Neural cell (in vitro differentiated cells): Measurements from ENCODE around the gene IP6K1. TPM values are rescaled to one million over a fixed set of nuclear protein-coding genes. Genes with fewer than 3 reads are reported as not detected.

Source experiments
- H2AFZ ChIP-seq: fragments of 200-600, 300-800 bp; sonication (generic), shearing (Covaris generic); 2 replicates; pipeline ENCODE4 v1.6.0; 2014; ENCODE audit warnings: low read depth, mild to moderate bottlenecking, antibody characterized with exemption, low read length, moderate library complexity
- H3F3A ChIP-seq: fragments of 200-600 bp; shearing (Covaris generic); 2 replicates; pipeline ENCODE4 v1.6.1; 2016; ENCODE audit warnings: mild to moderate bottlenecking, moderate library complexity, mixed read lengths, antibody characterized with exemption, low read length; ENCODE audit not compliant: insufficient read depth, poor library complexity, severe bottlenecking
- H3K27ac ChIP-seq: fragments of 200-600, 300-800 bp; sonication (generic), shearing (Covaris generic); 2 replicates; pipeline ENCODE4 v1.5.1; 2014; ENCODE audit warnings: mild to moderate bottlenecking, low read length, moderate library complexity
- H3K27me3 ChIP-seq: fragments of 300-800, 200-600 bp; sonication (generic), shearing (Covaris generic); 2 replicates; pipeline ENCODE4 v1.6.0; 2014; ENCODE audit warnings: mild to moderate bottlenecking, low read depth, low read length, moderate library complexity; ENCODE audit not compliant: insufficient read depth
- H3K36me3 ChIP-seq: fragments of 300-800, 200-600 bp; sonication (generic), shearing (Covaris generic); 2 replicates; pipeline ENCODE4 v1.5.1; 2014; ENCODE audit warnings: mild to moderate bottlenecking, antibody characterized with exemption, low read length, moderate library complexity; ENCODE audit not compliant: insufficient read depth
- H3K4me2 ChIP-seq: fragments of 300-800, 200-600 bp; sonication (generic), shearing (Covaris generic); 2 replicates; pipeline ENCODE4 v1.6.0; 2014; ENCODE audit warnings: mild to moderate bottlenecking, low read length
- H3K4me3 ChIP-seq: fragments of 300-800, 200-600 bp; sonication (generic), shearing (Covaris generic); 2 replicates; pipeline ENCODE4 v1.5.1; 2014; ENCODE audit warnings: mild to moderate bottlenecking, low read length, moderate library complexity
- H3K79me2 ChIP-seq: fragments of 200-600 bp; shearing (Covaris generic); replicated peaks from 2 replicates; pipeline ENCODE4 v1.6.0; 2014; ENCODE audit warnings: mild to moderate bottlenecking, low read length, moderate library complexity; ENCODE audit not compliant: insufficient read depth
- H3K9ac ChIP-seq: fragments of 300-800, 200-600 bp; sonication (generic), shearing (Covaris generic); 2 replicates; pipeline ENCODE4 v1.6.1; 2016; ENCODE audit warnings: mild to moderate bottlenecking, low read length, mixed read lengths
- H3K9me2 ChIP-seq: fragments of 200-600 bp; shearing (Covaris generic); 2 replicates; pipeline ENCODE4 v1.6.1; 2016; ENCODE audit warnings: mild to moderate bottlenecking, low read length, mixed read lengths; ENCODE audit not compliant: insufficient read depth
- H3K9me3 ChIP-seq: fragments of 200-600, 300-800 bp; sonication (generic), shearing (Covaris generic); 2 replicates; pipeline ENCODE4 v1.6.1; 2016; ENCODE audit warnings: mild to moderate bottlenecking, mixed run types, low read length, moderate library complexity, mixed read lengths
- H4K20me1 ChIP-seq: fragments of 200-600 bp; shearing (Covaris generic); 2 replicates; pipeline ENCODE4 v1.6.1; 2016; ENCODE audit warnings: mild to moderate bottlenecking, mixed run types; ENCODE audit not compliant: insufficient read depth
- CTCF ChIP-seq: fragments of 450-650 bp; IDR thresholded peaks from 2 replicates; pipeline ENCODE4 v1.5.1; 2014; ENCODE audit warnings: antibody characterized with exemption, mild to moderate bottlenecking, moderate library complexity; ENCODE audit not compliant: poor library complexity, severe bottlenecking
- EP300 ChIP-seq: fragments of 450-650 bp; conservative IDR thresholded peaks from 2 replicates; pipeline ENCODE4 v1.6.1; 2014; ENCODE audit warnings: antibody characterized with exemption, mild to moderate bottlenecking, moderate library complexity; ENCODE audit not compliant: poor library complexity, severe bottlenecking
- EZH2 ChIP-seq: fragments of 200-600, 300-800 bp; shearing (Covaris generic), sonication (generic); IDR thresholded peaks from 2 replicates; pipeline ENCODE4 v1.6.1; 2014; ENCODE audit warnings: antibody characterized with exemption, low read length, borderline replicate concordance, mild to moderate bottlenecking; ENCODE audit not compliant: insufficient read depth, poor library complexity, severe bottlenecking
- MXI1 ChIP-seq: fragments of 450-650 bp; conservative IDR thresholded peaks from 2 replicates; pipeline ENCODE4 v1.6.1; 2014; ENCODE audit warnings: antibody characterized with exemption, mild to moderate bottlenecking; ENCODE audit not compliant: poor library complexity, severe bottlenecking
- POLR2AphosphoS5 ChIP-seq: IDR thresholded peaks from 2 replicates; pipeline ENCODE4 v1.6.1; 2012
- RAD21 ChIP-seq: fragments of 450-650 bp; conservative IDR thresholded peaks from 2 replicates; pipeline ENCODE4 v1.6.1; 2014; ENCODE audit warnings: antibody characterized with exemption, mild to moderate bottlenecking, moderate library complexity
- SMC3 ChIP-seq: fragments of 450-650 bp; conservative IDR thresholded peaks from 2 replicates; pipeline ENCODE4 v1.6.1; 2014; ENCODE audit warnings: antibody characterized with exemption, mild to moderate bottlenecking, moderate library complexity; ENCODE audit not compliant: poor library complexity
- TAF1 ChIP-seq: IDR thresholded peaks from 2 replicates; pipeline ENCODE4 v1.6.1; 2012; ENCODE audit warnings: low read depth
- polyA plus RNA-seq: library from polyadenylated mRNA; depleted of rRNA; stranded (reverse); fragments of >200 nt; gene quantifications from 2 replicates; pipeline ENCODE4 v1.2.3, GENCODE V29; 2014
- TF ChIP-seq, protein P1 (sequence below): IDR thresholded peaks from 2 replicates; pipeline ENCODE4 v1.6.1; 2012; ENCODE audit warnings: borderline replicate concordance

Gene IP6K1
- polyA plus RNA-seq, 1 donor from 2014 or later = 52.7 TPM

DNA sequence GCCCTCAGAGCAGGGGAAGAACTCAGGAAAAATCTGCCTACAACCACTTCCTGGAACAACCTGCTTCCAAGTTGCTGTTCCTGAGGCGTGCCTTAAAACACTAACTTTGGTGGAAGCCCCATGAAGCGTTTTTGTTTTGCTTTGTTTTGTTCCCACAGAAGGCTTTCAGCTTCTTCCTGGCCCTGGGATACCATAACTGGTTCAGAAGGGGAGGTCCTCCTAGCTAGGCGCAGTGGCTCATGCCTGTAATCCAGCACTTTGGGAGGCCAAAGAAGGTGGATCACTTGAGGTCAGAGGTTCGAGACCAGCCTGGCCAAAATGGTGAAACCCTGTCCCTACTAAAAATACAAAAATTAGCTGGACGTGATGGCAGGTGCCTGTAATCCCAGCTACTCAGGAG is 1.2 kb upstream of the IP6K1 start:
- Histone ChIP-seq H3K27ac (no peak overlapping the region), H2AFZ (no peak overlapping the region), H3K27me3 (no peaks in the 10 kb centered on the region), H3F3A (no peaks in the 10 kb centered on the region), H3K9me2 (no peaks in the 10 kb centered on the region), H3K9me3 (no peaks in the 10 kb centered on the region), H3K4me2 (no peak overlapping the region), H3K36me3 (no peaks in the 10 kb centered on the region), H3K9ac (no peak overlapping the region), H3K4me3 (no peak overlapping the region), H3K79me2 (peaks cover 32% of the 10 kb centered on the region), H4K20me1 (no peaks in the 10 kb centered on the region)
- TF ChIP-seq RAD21 (no peak), POLR2AphosphoS5 (no peak), EP300 (no peak), CTCF (no peak), TAF1 (no peak), SMC3 (no peak), MXI1 (no peak), EZH2 (no peak)
- TF ChIP-seq, protein P1, sequence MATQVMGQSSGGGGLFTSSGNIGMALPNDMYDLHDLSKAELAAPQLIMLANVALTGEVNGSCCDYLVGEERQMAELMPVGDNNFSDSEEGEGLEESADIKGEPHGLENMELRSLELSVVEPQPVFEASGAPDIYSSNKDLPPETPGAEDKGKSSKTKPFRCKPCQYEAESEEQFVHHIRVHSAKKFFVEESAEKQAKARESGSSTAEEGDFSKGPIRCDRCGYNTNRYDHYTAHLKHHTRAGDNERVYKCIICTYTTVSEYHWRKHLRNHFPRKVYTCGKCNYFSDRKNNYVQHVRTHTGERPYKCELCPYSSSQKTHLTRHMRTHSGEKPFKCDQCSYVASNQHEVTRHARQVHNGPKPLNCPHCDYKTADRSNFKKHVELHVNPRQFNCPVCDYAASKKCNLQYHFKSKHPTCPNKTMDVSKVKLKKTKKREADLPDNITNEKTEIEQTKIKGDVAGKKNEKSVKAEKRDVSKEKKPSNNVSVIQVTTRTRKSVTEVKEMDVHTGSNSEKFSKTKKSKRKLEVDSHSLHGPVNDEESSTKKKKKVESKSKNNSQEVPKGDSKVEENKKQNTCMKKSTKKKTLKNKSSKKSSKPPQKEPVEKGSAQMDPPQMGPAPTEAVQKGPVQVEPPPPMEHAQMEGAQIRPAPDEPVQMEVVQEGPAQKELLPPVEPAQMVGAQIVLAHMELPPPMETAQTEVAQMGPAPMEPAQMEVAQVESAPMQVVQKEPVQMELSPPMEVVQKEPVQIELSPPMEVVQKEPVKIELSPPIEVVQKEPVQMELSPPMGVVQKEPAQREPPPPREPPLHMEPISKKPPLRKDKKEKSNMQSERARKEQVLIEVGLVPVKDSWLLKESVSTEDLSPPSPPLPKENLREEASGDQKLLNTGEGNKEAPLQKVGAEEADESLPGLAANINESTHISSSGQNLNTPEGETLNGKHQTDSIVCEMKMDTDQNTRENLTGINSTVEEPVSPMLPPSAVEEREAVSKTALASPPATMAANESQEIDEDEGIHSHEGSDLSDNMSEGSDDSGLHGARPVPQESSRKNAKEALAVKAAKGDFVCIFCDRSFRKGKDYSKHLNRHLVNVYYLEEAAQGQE = no peak

- H3K36me3 ChIP-seq = no peaks in the 10 kb centered on the region
- H3K4me2 ChIP-seq = peak overlapping the region; percentile 89
- H3K9ac ChIP-seq = peak overlapping the region; percentile 98
- no peak overlapping the region for H2AFZ ChIP-seq
- peak overlapping the region; percentile 79 for H3K4me3 ChIP-seq
- H4K20me1 ChIP-seq = no peaks in the 10 kb centered on the region
- peaks cover 36% of the 10 kb centered on the region for H3K79me2 ChIP-seq
- H3F3A ChIP-seq = no peaks in the 10 kb centered on the region
- TF ChIP-seq, protein P1 = no peak
- TF ChIP-seq TAF1 (no peak), MXI1 (no peak), POLR2AphosphoS5 (no peak), EZH2 (no peak), SMC3 (no peak), RAD21 (no peak), CTCF (no peak), EP300 (no peak)
- H3K27ac ChIP-seq = peak overlapping the region; percentile 92
- H3K9me3 ChIP-seq = no peaks in the 10 kb centered on the region
- no peaks in the 10 kb centered on the region for H3K9me2 ChIP-seq
- no peaks in the 10 kb centered on the region for H3K27me3 ChIP-seq
Observed at GRCh38 chr3:49787182-49787464, 781 bp upstream of the IP6K1 start.
